Renal cortical epithelial cell (primary cell): ENCODE data around the gene DNAH8. TPM values are rescaled to one million over a fixed set of nuclear protein-coding genes. Genes with fewer than 3 reads are reported as not detected.

ENCODE experiments used
- DNase-seq: peaks from one replicate; pipeline ENCODE4 v3.0.0-alpha.2; 2011; ENCODE audit warnings: low read depth
- total RNA-seq: library from RNA; depleted of rRNA; stranded (reverse); fragments of >200 nt; gene quantifications from 2 replicates; pipeline ENCODE4 v1.2.3, GENCODE V29; 2014

Gene DNAH8
- total RNA-seq, 1 donor from 2014 or later = under 0.01 TPM

DNA sequence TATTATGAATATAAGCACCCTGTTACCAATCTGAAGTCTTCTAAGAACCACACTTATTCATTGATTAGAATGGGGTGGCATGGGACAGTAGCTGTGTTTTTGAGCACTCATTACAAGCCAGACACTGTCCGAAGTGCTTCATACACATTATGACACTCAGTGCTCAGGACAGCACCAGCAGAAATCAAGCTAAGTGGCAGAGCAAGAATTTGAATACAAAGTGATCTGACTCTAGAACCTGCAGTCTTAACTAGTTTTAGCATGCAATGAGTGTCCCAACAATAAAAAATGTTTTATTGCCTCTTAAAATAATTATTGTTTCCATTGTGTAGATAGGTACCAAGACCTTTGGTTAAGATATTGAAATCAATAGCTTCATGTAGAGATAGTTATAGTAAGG, 294.4 kb downstream of the DNAH8 start:
- no peak for DNase-seq

DNA sequence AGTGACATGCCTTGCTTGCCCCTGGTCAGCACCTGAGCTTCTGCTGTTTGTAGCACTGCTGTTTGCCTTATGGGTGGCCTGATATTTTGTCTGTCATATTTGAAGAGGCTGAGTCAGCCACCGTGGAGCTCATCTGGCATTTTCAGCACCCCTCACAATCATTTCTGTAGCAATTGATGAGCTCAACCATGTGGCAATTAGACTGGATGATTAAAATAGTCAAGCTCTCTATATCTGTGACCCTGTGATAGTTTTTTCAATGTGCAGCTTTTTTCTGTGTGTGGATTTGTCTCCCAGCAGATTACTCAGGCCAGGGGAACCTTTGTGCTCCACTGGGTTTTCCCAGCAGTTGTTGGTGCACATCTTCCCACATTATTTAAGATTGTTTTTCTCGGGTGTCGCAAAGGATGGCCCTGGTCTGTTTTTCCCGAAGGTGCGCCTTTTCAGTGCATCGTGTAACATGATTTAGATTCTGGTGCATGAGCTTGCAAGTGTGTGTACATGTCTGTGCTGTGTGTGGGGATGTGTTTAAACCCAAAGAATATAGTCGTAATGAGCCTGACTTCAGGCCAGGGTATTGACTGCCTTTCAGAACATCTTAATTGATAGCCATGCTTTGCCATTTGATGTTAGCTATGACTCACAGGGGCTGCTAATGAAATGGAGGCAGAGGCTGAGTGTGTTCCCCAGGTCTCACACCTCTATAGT, 301.9 kb downstream of the DNAH8 start:
- no peak for DNase-seq

DNA sequence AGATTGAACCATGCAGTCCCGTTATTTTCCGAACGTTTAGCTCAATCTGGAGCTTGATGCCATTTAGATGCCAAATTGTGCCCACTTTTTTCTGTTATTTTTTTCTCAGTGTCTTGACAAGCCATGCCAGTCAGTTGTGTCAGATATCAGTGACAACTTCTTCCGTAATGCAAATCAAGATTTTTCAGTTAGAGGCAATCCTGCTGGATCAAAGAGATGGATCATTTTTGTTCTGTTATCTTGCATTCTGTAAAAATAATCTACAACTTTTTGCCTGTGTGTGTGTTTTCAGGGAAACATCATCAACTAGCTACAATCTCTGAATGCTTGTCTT, 302.4 kb downstream of the DNAH8 start:
- DNase-seq = no peak

DNA sequence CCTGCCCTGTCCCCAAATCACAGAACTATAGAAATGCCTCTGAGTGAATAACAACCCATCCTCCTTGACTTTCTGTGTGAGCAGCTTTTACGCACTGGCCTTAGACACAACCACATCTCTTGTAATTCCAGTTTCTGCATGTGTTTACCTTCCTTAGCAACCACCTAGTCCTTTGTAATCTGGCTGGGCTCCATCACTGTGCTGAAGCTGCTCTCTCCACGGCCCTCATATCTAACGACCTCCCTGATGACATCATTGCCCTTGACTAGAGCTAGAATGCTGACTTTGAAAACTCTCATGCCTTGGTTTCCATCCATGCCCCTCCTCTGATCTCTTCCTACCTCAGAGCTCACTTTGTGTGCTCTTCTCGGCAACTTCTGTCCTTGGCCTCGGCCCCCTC, 303.0 kb downstream of the DNAH8 start:
- no peak for DNase-seq

DNA sequence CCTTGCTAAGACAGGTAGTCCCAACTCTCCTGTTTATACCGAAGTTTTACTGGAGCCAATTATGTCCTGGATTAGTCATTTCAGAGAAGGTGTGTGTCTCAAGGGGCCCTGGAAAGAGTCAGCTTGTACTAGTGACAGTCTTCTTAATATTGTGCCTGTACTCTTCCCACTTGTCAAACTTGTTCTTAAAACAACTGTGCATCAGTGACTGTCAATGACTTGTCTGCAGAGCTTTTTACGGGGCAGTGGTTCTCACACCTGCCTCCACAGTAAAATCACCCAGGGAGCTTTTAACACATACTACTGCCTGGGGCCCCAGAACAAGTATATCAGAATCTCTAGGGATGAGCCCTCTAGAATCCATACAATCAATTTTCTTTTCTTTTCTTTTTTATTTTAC, 305.0 kb downstream of the DNAH8 start:
- no peak for DNase-seq

DNA sequence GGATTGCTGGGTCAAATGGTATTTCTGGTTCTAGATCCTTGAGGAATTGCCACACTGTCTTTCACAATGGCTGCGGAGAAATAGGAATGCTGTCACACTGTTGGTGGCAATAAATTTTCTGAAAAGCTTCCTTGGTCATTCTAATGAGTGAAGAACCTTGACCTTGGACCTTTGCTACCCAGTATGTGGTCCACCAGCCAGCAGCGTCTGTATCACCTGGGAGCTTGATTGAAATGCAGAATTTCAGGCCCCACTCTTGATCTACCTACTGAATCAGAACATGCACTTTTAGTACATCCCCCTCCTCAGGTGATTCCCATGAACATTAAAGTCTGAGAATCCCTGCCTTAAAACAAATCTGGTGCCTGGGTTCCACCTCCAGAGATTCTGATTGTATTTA, 305.9 kb downstream of the DNAH8 start:
- DNase-seq = no peak

DNA sequence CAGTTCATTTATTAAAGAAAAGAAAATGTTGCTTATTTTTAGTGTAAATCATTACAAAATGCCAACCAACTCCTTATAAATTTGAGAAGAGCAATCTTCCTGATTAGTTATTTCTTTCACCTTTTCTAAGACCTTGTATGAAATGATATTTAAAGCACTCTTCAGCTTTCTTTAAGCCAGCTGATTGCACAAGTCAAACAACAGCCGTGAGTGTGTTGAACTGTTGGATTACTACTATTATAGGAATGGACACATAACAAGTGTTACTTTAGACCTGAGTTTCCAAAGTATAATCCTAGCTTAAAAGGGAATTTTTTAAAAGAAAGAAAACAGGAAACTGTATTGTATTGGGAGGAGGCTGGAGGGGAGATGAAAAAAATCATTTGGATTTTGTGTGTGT, 306.7 kb downstream of the DNAH8 start:
- no peak for DNase-seq

DNA sequence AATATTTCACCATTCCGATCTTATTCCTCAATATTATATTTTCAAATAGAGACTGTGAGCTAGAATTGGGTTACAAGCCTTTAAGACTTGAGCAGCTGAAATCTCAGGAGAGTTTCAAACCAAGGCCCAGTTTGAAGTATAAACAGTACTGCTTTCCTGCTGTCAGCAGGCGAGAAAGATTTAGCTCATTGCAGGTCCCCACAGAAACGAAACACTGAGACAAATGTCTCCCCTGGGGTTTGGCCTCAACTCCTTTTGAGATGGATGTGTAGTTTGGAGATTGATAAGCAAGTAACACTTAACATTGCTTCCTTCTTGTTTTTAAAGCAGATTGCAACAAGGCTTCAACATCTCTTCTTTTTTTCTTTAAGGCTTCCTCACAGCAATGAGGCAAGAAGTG, 311.1 kb downstream of the DNAH8 start:
- DNase-seq = no peak

DNA sequence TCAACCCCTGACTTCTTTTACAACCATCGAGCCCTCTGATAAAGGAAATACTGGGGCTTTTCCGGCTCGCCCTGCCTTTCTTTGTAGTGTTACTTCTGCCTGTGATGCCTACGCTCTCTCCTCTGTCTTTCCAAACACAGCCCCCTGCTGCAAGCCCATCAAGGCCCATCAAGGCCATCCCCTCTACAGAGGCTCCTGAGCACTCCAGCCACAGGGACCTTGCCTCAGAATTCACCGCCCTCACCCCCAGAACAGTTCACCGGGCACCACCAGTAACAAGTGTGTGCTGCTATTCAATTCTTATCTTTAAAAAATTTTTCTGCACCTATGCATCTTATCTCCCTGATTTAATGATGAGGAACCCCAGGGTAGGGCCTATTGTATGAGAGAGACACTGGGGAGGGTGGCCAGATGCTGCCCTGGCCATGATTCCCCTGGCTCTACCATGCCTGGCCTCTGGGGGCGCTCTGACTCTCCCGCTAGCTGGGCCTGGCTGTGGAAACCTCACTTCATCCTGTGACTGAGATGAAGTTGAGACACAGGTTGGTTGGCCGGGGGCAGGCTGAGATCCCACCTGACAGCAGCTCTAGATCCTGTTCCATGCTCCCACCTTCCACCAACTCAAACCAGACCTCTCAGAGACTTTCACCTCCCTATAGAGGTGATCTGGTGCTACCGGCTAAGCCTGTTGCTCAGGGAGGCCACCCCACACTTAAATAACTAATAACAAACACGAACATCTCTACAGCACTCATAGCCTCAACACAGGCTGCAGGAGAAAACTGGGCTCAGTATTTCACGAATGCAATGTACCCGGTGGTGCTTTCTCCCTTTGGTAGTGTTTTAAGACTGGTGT, 314.3 kb downstream of the DNAH8 start:
- DNase-seq = no peak

DNA sequence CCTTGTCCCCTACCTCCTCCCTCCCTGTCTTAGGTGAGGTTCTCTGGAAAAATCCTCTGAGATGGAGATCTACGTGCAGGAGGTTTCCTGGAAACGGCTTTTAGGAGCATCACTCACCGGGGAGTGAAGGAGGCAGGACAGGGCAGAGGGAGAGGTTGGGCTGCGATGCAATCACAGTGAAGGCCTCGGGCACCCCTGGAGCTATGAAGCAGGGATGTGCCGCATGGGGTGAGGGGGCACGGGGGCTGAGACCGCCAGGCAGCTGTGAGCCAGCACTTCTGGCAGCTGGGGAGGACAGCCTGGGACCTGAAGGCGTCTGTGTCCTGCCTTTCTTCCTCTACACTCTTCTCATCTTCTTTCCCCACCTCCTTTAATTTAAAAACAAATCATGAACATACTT, 320.6 kb downstream of the DNAH8 start:
- DNase-seq = no peak

DNA sequence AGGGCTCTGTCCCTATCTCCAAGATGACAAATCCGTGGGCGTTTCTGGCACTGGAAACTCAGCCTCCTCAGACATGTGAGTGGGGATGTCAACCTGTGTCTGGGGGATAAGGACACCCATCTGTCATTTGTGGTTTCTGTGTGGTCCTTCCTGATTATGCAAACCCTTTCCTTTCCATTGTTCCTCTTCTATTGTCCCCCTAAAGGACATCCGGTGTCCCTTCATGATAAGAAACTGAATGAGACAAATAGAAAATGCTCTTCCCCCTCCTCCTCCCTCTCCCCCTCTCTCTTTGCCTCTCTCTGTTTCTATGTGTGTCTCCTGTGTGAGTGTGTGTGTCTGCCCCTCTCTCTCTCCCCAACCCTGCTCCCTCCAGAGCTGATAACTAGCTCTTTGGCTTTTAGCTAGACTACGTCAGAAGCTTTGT, 322.0 kb downstream of the DNAH8 start:
- no peak for DNase-seq

DNA sequence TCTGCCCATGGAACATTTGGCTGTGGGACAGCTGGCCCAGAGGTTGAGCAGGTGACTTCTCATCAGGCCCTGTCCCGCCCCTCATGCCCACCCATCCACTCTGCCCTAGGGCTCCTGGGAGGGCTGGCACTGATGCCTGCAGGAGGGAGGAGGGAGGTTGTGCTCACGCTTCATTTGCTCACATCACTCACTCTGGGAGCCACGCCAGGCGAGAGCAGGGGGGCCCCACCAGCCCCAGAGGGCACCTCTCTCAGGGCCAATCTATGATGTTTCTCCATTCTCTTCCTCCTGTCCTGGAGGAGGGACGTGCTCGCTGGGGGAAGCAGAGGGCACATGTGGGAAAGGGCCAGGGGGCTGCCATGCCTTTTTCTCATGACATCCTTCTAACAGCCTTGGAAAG, 322.6 kb downstream of the DNAH8 start:
- DNase-seq = no peak

DNA sequence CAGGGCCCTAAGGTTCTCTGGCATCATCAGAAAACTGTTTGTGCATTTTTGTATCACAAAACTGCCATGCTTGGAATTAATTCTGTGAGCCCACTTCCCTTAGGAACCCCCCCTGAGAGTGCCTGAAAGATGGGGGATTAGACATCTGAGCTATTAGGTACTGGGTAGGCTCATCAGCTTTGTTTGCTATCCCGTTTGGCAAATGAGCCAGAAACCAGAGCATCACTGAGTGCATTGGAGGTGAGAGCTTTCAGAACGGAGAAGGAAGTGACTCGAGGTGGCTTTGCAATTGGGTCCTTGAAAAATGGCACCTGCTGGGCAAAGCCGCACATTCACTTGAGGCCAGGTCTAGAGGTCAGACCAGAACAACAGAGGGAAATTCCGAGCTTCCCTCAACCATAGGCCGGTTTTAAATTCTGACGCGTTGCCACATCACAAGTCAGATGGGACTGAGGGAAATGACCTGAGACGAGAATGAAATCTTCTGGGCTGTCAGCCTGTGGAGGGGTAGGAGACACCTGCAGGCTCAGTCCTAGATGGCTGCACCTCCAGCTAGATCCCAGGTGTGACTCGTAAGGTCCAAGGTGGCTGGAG, 325.1 kb downstream of the DNAH8 start:
- DNase-seq = no peak

DNA sequence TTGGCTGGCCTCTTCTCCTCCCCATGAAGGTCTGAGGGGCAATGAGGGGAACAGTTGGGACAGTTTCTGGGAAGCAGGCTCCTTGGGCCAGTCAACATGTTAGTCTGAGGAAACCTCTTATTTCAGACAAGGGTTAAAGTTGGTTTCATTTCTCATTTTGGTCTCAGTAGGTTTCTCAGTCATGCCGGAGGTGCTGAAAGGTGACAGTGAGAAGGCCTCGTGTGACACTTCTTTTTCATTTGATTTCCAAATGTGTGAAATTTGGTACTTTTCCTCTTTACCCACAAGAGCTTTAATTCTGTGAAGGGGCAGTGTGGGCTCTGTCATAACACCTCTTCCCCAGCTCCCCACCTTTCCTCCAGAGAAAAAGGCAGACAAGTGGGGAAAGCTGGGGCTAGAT, 326.0 kb downstream of the DNAH8 start:
- no peak for DNase-seq

DNA sequence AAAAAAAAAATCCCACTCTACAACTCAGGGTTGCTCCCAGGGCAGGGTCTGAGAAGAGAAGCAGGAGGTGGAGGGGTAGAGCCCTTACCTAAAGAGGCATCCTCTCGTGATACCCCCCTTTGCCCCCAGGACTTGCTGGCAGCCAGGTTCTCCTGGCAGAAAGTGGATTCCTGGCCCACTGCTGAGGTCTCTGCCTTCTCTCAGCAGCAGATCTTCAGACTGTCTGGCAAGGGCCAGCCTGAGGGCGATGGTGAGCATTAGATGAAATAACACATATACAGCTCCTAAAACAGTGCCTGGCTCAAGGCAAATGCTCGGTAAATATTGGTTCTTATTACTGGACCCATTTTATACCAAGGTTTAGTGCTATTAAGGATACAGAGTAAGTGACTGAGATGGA, 328.7 kb downstream of the DNAH8 start:
- DNase-seq = no peak

DNA sequence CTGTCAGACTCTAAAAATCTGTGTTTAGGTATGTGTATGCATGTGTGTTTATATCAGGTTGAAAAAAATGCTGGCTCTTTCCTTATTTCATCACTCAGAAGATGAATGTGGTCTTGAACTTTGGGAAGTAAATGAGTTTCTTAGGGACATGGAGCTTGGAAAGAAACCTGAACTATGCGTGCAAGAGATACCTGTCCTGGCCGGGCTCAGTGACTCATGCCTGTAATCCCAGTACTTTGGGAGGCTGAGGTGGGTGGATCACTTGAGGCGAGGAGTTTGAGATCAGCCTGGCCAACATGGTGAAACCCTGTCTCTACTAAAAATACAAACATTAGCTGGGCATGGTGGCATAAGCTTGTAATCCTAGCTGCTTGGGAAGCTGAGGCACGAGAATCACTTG, 329.1 kb downstream of the DNAH8 start:
- no peak for DNase-seq

DNA sequence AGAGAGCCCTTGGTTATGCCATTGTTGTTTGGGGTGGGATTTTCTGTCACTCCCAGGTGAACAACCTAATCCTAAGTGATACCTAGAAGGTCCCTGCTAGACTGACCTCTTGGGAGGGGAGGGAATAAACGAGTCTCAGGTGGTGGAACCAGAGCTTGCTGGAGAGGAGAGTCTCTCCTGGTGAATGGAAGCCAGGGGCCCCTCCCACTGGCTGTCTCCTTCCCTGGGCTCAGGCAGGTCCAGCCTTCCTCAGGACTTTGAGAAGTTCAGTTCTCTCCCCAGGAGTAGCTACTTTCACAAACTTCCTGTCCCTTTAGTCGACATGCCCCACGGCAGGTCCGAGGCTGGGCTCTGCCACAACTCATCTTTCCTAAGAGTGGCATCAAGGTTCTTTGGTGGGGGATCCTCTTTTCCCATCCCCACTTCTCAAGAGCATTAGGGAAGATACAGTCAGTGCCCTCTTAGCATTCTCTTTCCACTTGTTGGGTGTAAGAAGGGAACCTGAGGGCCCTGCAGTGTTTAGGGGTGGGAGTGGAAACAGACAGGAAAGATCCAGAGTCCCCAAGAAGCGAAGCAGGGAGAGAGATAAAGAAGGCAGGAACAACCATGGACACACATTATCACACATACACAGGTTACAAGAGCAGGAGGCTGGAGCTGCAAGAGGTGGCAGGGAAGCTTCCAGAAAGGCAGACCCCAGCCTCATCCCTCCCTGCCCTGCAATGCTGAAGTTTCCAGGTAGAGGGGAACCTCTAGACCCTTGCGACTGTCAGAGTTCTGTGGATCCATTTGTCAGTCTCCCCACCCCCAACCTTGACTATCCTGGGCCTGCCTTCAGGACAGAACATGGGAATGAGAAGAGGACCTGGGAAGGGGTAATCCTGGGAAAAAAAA, 332.6 kb downstream of the DNAH8 start:
- no peak for DNase-seq

DNA sequence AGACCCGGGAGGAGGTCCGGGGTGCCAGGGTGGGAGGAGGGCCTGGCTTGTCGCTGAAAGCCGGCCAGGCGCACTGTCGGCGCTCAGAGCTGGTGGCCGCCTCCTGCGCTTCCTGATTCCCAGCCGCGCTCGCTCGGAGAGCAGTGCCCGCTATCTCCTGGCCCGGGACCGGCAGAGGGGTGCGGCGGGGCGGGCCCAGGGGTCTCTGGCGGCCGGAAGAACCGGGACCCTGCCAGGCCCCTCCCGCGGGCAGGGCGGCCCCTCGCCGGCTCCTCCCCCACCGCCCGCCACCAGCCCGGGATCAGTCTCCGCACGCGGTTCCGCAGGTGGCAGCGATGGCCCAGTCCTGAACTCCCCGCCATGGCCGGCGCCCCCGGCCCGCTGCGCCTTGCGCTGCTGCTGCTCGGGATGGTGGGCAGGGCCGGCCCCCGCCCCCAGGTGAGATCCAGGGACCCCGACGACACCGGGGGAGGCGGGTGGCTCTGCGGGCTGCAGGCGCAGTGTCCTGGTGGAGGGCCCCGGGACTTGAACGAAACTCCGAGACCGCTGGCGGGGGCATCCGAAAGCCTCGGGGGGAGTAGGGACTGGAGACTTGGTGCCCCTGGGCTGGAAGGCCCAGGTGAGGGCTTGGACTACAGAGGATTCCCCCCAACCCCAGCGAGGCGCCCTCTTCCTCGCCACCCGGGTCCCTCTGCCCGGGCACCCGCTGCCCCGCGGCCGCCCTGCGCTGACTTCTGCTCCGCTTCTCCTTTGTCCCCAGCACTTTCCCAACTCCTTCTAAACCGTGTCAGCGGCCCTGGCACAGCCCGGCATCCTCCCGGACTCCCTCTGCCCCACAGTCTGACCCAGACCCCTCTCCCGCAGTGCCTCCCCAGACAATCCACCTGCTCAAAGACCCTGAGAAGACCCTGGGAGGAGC, 333.6 kb downstream of the DNAH8 start, which contains the start of gene GLP1R:
TSS of gene GLP1R (plus strand) at position 301 of the 919 bp plus-strand sequence. CDS start at position 361, 60 bp downstream.
- no peak for DNase-seq

DNA sequence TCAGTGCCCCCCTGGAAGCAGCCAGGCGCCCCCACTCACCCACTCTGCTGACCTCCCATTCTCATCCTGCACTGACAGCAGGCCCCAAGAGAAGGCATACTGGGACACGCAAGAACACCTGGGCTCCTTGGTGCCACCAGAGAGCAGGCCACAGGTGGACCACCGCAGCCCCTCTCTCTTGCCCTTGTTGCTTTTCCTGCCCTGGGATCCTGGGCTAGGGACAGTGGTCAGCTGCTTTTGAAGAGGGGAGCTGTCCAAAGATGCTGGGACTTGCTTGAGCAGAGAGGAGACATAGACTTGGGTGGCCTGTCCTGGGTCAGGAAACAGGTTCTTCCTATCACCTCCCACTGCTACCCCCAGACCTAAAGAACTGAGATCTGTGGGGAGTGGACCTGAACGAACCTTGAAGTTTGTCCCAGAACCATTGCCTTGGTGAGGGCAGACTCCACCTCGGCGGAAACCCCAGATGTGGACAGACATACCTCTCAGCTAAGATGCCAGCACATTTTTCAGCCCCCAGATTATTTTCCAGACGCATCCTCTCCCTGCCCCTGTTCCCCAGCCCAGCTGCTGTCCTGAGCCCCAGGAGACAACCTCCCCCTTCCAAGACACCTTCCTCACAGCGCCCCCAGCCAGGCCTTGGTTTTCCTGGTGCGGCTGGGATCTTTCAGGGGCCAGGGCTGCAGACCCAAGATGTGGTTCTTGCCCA, 334.6 kb downstream of the DNAH8 start:
- no peak for DNase-seq

DNA sequence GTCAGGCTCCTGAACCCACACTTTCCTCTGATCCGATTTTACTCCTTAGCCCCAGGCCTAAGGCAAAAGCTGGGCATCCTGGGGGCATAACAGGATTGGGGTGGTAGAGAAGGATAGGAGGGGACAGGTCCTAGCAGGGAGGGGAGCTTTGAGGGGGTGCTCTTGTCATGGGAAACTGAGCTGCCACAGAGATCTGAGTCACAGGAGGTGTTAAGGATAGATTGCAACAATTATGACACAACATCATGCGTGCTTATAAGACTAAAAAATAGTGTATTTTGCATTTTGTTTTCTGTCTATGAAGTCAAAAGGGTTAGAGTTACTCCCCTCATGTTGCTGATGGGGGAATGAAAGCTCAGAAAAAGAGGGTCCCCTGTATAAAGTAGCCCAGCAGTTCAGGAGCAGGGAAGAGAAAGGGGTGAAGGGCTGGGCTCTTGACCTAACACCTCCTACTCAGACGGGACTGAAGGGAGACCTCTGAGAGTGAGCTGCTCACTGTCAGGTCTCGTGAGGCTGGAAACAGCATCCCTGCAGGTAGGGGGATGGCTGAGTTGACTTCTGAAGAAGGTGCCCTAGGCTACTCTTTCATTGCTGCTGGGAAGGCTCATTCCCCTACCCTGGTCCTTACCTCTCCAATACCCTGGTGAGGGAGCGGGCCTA, 335.5 kb downstream of the DNAH8 start:
- no peak for DNase-seq
